HG02870 (cell line): Measurements from ENCODE around the gene CEP164.
"Not testable (repeated sequence)": the region's sequence is repeated elsewhere in the genome, so short reads cannot be mapped to it uniquely, and the experiment has no call there.

ENCODE experiments used
- ATAC-seq: cut with Tn5 transposase; IDR thresholded peaks from one replicate; pipeline ENCODE4 v1.9.1; 2021; ENCODE audit warnings: mild to moderate bottlenecking, moderate library complexity; ENCODE audit not compliant: unreplicated experiment

CEP164 gene

DNA sequence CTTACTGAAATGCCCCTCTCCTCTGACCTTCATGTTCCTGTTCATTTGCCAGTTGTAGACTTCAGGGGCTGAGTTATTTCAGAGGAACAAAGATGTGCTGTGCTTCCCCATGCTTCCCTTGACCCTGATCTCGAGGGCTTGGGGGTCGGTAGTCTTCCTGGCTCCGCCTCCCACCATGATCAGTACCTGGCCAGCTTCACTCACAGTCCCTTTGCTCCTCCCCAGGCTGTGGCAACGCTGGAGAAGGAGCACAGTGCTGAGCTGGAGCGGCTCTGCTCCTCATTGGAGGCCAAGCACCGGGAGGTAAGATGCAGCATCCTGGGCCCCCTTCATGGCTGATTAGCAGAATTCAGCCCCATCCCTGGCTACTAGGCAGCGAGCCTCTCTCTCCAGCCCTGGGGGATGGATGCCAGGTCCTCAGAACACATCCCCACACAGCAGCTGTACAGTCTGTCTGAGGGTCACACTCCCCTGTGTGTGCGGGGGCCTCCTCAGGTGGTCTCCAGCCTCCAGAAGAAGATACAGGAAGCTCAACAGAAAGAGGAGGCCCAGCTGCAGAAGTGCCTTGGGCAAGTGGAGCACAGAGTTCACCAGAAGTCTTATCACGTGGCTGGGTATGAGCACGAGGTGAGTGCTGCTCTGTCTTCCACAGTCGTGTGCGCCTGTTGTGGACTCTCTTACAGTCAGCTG is 64.5 kb downstream of the CEP164 start:
- ATAC-seq: no peak

- no peak for ATAC-seq
Observed at GRCh38 chr11:117392979-117393378, 65.3 kb downstream of the CEP164 start.

GRCh38 chr11:117394221-117394925 is 66.7 kb downstream of the CEP164 start:
- ATAC-seq: no peak

- ATAC-seq: no peak
Observed at GRCh38 chr11:117395476-117395875, 67.8 kb downstream of the CEP164 start.

- ATAC-seq: no peak
Observed at GRCh38 chr11:117396970-117397369, 69.3 kb downstream of the CEP164 start.

DNA sequence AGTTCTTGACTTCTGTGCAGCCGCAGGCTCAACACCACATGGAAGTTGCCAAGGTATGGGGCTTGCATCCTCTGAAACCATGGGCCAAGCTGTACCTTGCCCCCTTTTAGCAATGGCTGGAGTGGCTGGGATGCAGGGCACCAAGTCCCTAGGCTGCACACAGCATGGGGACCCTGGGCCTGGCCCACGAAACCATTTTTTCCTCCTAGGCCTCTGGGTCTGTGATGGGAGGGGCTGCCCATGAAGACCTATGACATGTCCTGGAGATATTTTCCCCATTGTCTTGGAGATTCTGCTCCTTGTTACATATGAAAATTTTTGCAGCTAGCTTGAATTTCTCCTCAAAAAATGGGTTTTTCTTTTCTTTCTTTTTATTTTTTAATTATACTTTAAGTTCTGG is 71.0 kb downstream of the CEP164 start:
- not testable (repeated sequence) for ATAC-seq

GRCh38 chr11:117399100-117399840 is 71.6 kb downstream of the CEP164 start:
- not testable (repeated sequence) for ATAC-seq

DNA sequence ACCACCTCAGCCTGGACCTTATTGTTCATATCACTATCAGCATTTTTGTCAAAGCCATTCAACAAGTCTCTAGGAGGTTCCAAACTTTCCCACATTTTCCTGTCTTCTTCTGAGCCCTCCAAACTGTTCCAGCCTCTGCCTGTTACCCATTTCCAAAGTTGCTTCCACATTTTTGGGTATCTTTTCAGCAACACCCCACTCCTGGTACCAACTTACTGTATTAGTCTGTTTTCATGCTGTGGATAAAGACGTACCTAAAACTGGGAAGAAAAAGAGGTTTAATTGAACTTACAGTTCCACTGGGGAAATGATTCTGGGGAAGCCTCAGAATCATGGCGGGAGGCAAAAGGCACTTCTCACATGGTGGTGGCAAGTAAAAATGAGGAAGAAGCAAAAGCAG is 78.2 kb downstream of the CEP164 start:
- not testable (repeated sequence) for ATAC-seq

DNA sequence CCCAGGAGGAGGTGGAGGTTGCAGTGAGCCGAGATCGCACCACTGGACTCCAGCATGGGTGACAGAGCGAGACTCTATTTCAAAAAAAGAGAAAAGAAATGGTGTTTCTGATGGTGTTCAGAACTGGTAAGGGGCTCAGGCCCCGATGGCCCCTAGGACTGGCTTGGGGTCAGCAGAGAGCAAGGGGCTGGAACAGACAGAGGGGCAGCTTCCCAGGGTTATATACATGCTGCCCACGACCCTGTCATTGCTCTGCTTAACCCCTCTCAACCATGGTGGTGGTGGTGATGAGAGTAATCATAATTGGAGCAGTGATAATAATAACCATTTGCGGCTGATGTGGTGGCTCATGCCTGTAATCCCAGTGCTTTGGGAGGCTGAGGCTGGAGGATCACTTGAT is 79.4 kb downstream of the CEP164 start:
- ATAC-seq: no peak

- ATAC-seq: no peak
Observed at GRCh38 chr11:117408356-117408755, 80.7 kb downstream of the CEP164 start.

- no peak for ATAC-seq
Observed at GRCh38 chr11:117409511-117409910, 81.9 kb downstream of the CEP164 start.

DNA sequence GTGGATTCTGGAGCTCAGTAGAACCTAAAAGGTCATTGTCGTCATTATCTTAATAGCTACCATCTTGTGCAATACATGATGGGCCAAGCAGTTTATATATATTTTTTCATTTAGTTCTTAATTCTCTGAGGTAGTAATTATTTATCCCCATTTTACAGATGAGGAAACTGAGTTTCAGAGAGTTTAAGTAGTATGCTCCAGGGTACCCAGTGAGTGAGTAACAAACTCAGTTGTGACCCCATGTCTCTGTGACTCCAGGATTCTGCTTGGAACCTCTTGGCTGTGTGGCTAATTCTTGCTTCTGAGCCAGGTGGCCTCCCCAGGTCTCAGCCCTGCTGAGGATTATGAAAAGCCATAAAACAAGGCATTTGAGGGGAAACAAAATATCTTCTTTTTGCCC is 82.6 kb downstream of the CEP164 start:
- no peak for ATAC-seq

- ATAC-seq: no peak
Observed at GRCh38 chr11:117410861-117411710, 83.4 kb downstream of the CEP164 start.

DNA sequence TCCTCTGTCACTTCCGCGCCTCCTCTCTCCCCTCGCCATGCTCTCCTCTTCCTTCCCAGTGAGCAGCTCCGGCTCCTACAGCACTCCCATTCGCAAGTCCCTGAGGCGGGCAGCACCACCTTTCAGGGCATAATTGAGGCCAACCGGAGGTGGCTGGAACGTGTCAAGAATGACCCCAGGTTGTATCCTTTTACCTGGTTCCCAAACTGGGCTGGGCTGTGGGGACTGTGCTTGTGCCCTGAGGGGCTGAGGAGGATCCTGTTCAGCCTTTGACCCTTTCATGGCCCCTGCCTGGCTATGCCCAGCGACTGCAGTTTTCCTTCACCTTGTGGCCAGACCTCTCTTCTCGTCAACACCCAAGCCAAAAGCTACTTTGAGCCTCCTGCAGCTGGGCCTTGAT is 84.1 kb downstream of the CEP164 start:
- no peak for ATAC-seq

DNA sequence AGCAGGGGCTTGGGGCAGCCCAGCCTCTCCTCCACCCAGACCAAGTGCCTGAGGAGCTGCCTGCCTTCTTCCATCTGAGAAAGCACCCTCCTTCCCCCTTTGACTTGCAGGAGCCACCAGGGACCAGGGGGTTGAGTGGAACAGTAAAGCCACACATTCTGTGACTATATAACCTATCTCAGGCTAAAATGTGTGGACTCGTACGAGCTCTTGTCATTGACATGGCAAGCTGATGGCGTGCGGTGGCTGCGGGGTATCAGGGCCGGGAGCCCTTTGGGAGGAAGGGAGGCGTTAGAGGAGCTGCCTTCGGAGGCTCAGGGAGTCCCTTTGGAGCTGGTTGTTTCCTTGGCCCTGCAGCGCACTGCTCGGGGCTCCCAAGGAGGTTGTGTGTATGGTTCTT is 84.5 kb downstream of the CEP164 start:
- ATAC-seq: no peak

DNA sequence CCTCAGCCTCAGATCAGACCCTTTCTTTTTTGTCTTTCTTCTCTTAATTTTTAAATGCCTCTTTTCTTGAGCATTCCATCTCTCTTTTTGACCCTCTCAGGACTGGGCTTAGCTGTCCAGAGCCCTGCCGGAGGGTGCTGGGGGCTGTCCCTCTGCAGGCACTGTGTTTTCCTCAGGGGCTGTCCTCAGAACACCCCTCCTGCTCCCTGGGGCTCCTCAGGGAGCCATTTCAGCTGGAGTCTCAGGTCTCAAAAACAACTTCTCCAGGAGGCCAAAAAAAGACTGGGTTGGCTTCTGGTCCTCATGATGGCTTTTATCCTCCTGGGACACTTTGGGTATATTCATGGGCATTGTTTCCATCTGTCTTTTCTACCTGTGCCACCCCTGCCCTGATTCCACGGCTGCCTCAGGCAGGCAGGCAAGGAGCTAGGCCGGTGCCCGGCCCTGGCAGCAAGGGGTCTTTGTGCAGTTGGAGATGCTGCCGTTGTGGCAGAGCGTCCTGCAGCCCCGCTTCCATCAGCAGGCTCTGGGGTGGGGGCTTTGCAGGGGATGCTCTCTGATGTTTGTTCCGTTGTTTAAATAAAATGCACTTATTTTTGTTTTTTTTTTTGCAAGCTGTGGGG is 85.1 kb downstream of the CEP164 start:
- no peak for ATAC-seq

DNA sequence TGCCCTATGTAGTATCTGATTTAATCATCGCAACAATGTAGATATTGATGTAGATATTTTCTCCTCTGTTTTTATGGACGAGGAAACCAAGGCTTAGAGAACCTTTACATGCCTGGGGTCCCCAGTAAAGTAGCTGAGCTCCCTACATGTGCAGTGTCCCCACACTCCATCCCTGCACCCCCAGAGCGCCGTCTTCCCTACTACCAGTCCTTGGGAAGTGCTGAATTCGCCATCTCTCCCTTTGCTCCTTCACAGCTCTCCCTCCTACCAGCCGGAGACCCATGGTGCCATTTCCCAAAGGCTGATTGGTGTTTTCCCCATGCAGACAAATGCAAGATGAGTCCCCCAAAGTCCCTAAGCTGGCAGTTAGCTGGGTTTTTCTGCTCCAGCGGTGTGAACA is 86.0 kb downstream of the CEP164 start:
- no peak for ATAC-seq

- ATAC-seq: no peak
Observed at GRCh38 chr11:117414724-117415123, 87.1 kb downstream of the CEP164 start.

GRCh38 chr11:117415358-117415896 is 87.8 kb downstream of the CEP164 start:
- no peak for ATAC-seq

- ATAC-seq: no peak
Observed at GRCh38 chr11:117417342-117417741, 89.7 kb downstream of the CEP164 start.
